ENCODE data around the gene PLK4.
"Not testable (repeated sequence)": the region's sequence is repeated elsewhere in the genome, so short reads cannot be mapped to it uniquely, and the experiment has no call there.

Gene PLK4

GRCh38 chr4:127916512-127916911, 35.8 kb downstream of the PLK4 start:
- DNase-seq, result no peak

DNA sequence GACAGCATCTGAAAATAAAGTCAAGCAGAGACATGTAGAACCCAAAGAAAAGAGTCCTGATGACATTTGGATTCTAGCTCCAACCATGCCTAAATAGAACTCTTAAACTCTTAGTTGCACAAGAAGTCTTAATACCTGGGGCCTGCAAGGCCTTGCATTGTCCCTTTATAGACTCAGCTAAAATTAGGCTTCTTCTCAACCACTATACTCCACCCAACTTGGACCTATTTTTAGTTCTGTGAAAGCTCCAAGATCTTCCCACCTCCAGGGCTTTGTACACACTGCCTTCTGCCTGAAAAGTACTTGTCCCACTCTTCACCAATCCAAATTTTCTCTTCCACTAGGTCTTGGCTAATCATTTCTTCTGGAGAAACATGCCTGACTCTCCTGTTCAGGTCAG, 36.5 kb downstream of the PLK4 start:
- DNase-seq, result no peak

- no peak for DNase-seq
These were observed 39.8 kb downstream of the PLK4 start for GRCh38 chr4:127920521-127920920.

DNA sequence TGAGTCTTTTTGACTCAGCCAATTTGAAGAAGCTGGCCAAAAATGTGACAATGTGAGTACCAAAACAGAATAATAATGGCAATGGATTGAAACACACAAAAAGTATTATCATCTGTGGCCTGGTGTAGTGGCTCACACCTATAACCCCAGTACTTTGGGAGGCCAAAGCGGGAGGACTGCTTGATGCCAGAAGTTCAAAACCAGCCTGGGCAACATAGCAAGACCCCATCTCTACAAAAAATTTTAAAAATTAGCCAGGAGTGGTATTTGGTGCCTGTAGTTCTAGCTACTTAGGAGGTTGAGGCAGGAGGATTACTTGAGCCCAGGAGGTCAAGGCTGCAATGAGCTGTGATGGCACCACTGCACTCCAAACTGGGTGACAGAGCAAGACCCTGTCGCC, 41.5 kb downstream of the PLK4 start:
- no peak for DNase-seq

DNA sequence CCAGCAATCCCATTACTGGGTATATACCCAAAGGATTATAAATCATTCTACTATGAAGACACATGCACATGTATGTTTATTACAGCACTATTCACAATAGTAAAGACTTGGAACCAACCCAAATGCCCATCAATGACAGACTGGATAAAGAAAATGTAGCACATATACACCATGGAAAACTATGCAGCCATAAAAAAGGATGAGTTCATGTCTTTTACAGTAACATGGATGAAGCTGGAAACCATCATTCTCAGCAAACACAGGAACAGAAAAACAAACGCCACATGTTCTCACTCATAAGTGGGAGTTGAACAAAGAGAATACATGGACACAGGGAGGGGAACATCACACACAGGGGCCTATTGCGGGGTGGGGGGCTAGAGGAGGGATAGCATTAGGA, 45.0 kb downstream of the PLK4 start:
- not testable (repeated sequence) for DNase-seq

- DNase-seq, result no peak
These were observed 49.5 kb downstream of the PLK4 start for GRCh38 chr4:127930175-127930574.

GRCh38 chr4:127931836-127932235, 51.1 kb downstream of the PLK4 start:
- DNase-seq, result not testable (repeated sequence)

- no peak for DNase-seq
These were observed 56.3 kb downstream of the PLK4 start for GRCh38 chr4:127936974-127937373.
